BE2C (cell line): ENCODE measurements around the gene NCAN.

ENCODE experiments used
- DNase-seq: peaks from one replicate; pipeline ENCODE4 v3.0.0-alpha.2; 2020
- H3K27me3 ChIP-seq: fragments of 250-450 bp; sonication (Bioruptor Pico); 2 replicates; pipeline ENCODE4 v1.5.1; 2020; ENCODE audit warnings: mild to moderate bottlenecking
- H3K36me3 ChIP-seq: fragments of 250-450 bp; sonication (Bioruptor Pico); 2 replicates; pipeline ENCODE4 v1.5.1; 2020; ENCODE audit warnings: mild to moderate bottlenecking
- H3K4me1 ChIP-seq: fragments of 250-450 bp; sonication (Bioruptor Pico); 2 replicates; pipeline ENCODE4 v1.5.1; 2020
- H3K4me3 ChIP-seq: 2 replicates; pipeline ENCODE4 v1.5.1; 2011; ENCODE audit warnings: low read depth, low read length
- H3K9me3 ChIP-seq: fragments of 250-450 bp; sonication (Bioruptor Pico); 2 replicates; pipeline ENCODE4 v1.5.1; 2020
- CTCF ChIP-seq: IDR thresholded peaks from 2 replicates; pipeline ENCODE4 v1.5.1; 2012; ENCODE audit warnings: mild to moderate bottlenecking, low read depth, low read length

Gene NCAN

GRCh38 chr19:19192910-19193423, 18.8 kb upstream of the NCAN start:
- H3K9me3 ChIP-seq, result no peaks in the 10 kb centered on the region
- H3K4me3 ChIP-seq, result peak overlapping the region; percentile 100
- peaks cover 6% of the 10 kb centered on the region; the same call in 1 of the 2 replicates for H3K36me3 ChIP-seq
- no peak for TF ChIP-seq CTCF
- no peak for DNase-seq
- no peaks in the 10 kb centered on the region for H3K27me3 ChIP-seq
- H3K4me1 ChIP-seq, result no peaks in the 10 kb centered on the region

GRCh38 chr19:19193926-19194325, 17.8 kb upstream of the NCAN start:
- H3K9me3 ChIP-seq, result no peaks in the 10 kb centered on the region
- H3K4me3 ChIP-seq, result no peak overlapping the region
- H3K4me1 ChIP-seq, result no peaks in the 10 kb centered on the region
- peaks cover 7% of the 10 kb centered on the region for H3K36me3 ChIP-seq
- no peaks in the 10 kb centered on the region for H3K27me3 ChIP-seq
- TF ChIP-seq CTCF, result no peak
- DNase-seq, result no peak

- no peaks in the 10 kb centered on the region for H3K4me1 ChIP-seq
- peaks cover 7% of the 10 kb centered on the region for H3K36me3 ChIP-seq
- H3K27me3 ChIP-seq, result peaks cover 5% of the 10 kb centered on the region; the same call in 1 of the 2 replicates
- no peaks in the 10 kb centered on the region for H3K9me3 ChIP-seq
- no peak for DNase-seq
- H3K4me3 ChIP-seq, result peak overlapping the region; percentile 90
- no peak for TF ChIP-seq CTCF
Measured at GRCh38 chr19:19201697-19202630, 9.8 kb upstream of the NCAN start.

- Histone ChIP-seq H3K9me3 (no peaks in the 10 kb centered on the region), H3K27me3 (peaks cover 5% of the 10 kb centered on the region; the same call in 1 of the 2 replicates), H3K36me3 (peaks cover 2% of the 10 kb centered on the region), H3K4me1 (no peaks in the 10 kb centered on the region), H3K4me3 (peak overlapping the region; percentile 90)
- no peak for DNase-seq
- no peak for TF ChIP-seq CTCF
Measured at GRCh38 chr19:19202707-19203011, 9.1 kb upstream of the NCAN start.

GRCh38 chr19:19203012-19203856, 8.5 kb upstream of the NCAN start, which contains the start of gene NR2C2AP:
Gene NR2C2AP (minus strand): TSS chr19:19203414. CDS start chr19:19203060, 354 bp downstream.
- Histone ChIP-seq H3K4me3 (peak within 1 kb of the TSS; percentile 90), H3K9me3 (no peaks in the 10 kb centered on the region), H3K27me3 (peaks cover 5% of the 10 kb centered on the region; the same call in 1 of the 2 replicates), H3K4me1 (no peaks in the 10 kb centered on the region), H3K36me3 (peaks cover 2% of the 10 kb centered on the region)
- peak; percentile 93 for DNase-seq
- TF ChIP-seq CTCF, result no peak
